Heart left ventricle (tissue), 16 donors: ENCODE results near the gene DPH1. TPM values are rescaled to one million over a fixed set of nuclear protein-coding genes. Genes with fewer than 3 reads are reported as not detected.

ENCODE experiments used
- ATAC-seq, 4 donors: fragments of 200-7000 bp; cut with Tn5 transposase; one replicate each; pipeline ENCODE4 v1.9.1; 2020 to 2022; ENCODE audit warnings: moderate library complexity in 4 of 4, mild to moderate bottlenecking in 3 of 4, moderate number of reproducible peaks in 1 of 4
- DNase-seq, 5 donors: peaks; one replicate each; pipeline ENCODE4 v3.0.0-alpha.2; 2020
- H3K27ac ChIP-seq, 12 donors: fragments of 200-600 bp; sonication (generic) in 4 of 12; one replicate each; pipeline versions ENCODE4 v1.5.0 to v1.8.0; 2016 to 2022; ENCODE audit warnings: mild to moderate bottlenecking in 2 of 12
- H3K27me3 ChIP-seq, 9 donors: fragments of 200-600 bp; sonication (generic) in 2 of 9; one replicate each; pipeline versions ENCODE4 v1.5.1 to v1.8.0; 2016 to 2022; ENCODE audit warnings: mild to moderate bottlenecking in 3 of 9
- H3K36me3 ChIP-seq, 9 donors: fragments of 200-600 bp; sonication (generic) in 2 of 9; one replicate each; pipeline versions ENCODE4 v1.5.0 to v1.8.0; 2018 to 2022; ENCODE audit warnings: mild to moderate bottlenecking in 2 of 9
- H3K4me1 ChIP-seq, 12 donors: fragments of 200-600 bp; sonication (generic) in 4 of 12; one replicate each; pipeline versions ENCODE4 v1.5.0 to v1.8.0; 2016 to 2022; ENCODE audit warnings: mild to moderate bottlenecking in 3 of 12
- H3K4me3 ChIP-seq, 12 donors: fragments of 200-600 bp; sonication (generic) in 4 of 12; one replicate each; pipeline versions ENCODE4 v1.5.0 to v1.8.0; 2017 to 2022; ENCODE audit warnings: mild to moderate bottlenecking in 9 of 12, moderate library complexity in 4 of 12
- H3K9me3 ChIP-seq, 12 donors: fragments of 200-600 bp; sonication (generic) in 4 of 12; one replicate each; pipeline versions ENCODE4 v1.5.0 to v1.8.0; 2016 to 2022; ENCODE audit warnings: mild to moderate bottlenecking in 1 of 12
- POLR2A ChIP-seq, 2 donors: fragments of 450-650 bp; IDR thresholded peaks; one replicate each; pipeline ENCODE4 v1.6.1; 2017; ENCODE audit warnings: antibody characterized with exemption in 2 of 2, mild to moderate bottlenecking in 2 of 2, moderate library complexity in 2 of 2
- WGBS, 4 donors: extraction: QIAGEN DNeasy Blood & Tissue Kit in 2 of 4; methylation state at CpG; one replicate each; pipeline versions ENCODE4 v1.1.5 to v1.1.7; 2013 to 2018; 5-methylcytosine and 5-hydroxymethylcytosine counted together
- intact Hi-C, 10 donors: fragments of 100-400 bp; cut with DNase I; formaldehyde crosslinking; loops; one replicate each; pipeline versions ENCODE4 v1.11.1 to v1.14.2; 2022
- polyA plus RNA-seq, 2 donors: library from polyadenylated mRNA; stranded (reverse); fragments of 200-250 nt; gene quantifications; one replicate each; pipeline ENCODE4 v1.2.3, GENCODE V29; 2013
- total RNA-seq, 9 donors: library from RNA; depleted of rRNA in 2 of 9; stranded (reverse); fragments of >200 nt in 2 of 9; fragmentation: NEBNext Ultra II Directional in 3 of 9; extraction: Animal tissue kit (Norgen Biotek cat#: 25700) in 3 of 9; gene quantifications; one replicate each; pipeline versions ENCODE4 v1.1.0 to v1.2.4, GENCODE V29; 2016 to 2023
- TF ChIP-seq, protein P1 (sequence below), 12 donors: fragments of 200-600 bp; sonication (generic) in 4 of 12; IDR thresholded peaks; one replicate each; pipeline versions ENCODE4 v1.5.0 to v1.8.0; 2018 to 2022; ENCODE audit warnings: antibody characterized with exemption in 12 of 12, mild to moderate bottlenecking in 5 of 12
- donor health status: ischemic (EF 13 %, LVEDD 7.1; RV severe dilation, severe dysfunction).
- donor health status: healthy with polysubstance abuse.
- donor health status: DM: no; HTN: yes; CAD: no.
- donor health status: DM: no; HTN: no; CAD: no.
- donor health status: ischemic (EF 25% LVEDD 6.9; RV normal size, moderate dysfunction).
- donor health status: ischemic (EF 25% LVEDD 5.7; RV mildly dilated, moderate dysfunction).
- donor health status: healthy.
- donor health status: DM: yes; HTN: yes; CAD: no.
- donor health status: ischemic (EF 35%, LVEDD 5.7; RV mildly dilated, moderate dysfunction).
- donor health status: nonischemic (EF 11% LVEDD 7.7; RV severe dilation, severe dysfunction).
- donor health status: DM: yes; HTN: yes; CAD: no.
- donor health status: PGD.
- donor health status: ischemic (EF 29% LVEDD 5.4; RV normal size, mild dysfunction).
- donor health status: nonischemic (EF 23%, LVEDD 6.1; RV moderate dilation, normal function).

The DPH1 gene
- total and polyA plus RNA-seq, 11 donors, result 14.0 to 38.1 (median 23.4) TPM

DNA sequence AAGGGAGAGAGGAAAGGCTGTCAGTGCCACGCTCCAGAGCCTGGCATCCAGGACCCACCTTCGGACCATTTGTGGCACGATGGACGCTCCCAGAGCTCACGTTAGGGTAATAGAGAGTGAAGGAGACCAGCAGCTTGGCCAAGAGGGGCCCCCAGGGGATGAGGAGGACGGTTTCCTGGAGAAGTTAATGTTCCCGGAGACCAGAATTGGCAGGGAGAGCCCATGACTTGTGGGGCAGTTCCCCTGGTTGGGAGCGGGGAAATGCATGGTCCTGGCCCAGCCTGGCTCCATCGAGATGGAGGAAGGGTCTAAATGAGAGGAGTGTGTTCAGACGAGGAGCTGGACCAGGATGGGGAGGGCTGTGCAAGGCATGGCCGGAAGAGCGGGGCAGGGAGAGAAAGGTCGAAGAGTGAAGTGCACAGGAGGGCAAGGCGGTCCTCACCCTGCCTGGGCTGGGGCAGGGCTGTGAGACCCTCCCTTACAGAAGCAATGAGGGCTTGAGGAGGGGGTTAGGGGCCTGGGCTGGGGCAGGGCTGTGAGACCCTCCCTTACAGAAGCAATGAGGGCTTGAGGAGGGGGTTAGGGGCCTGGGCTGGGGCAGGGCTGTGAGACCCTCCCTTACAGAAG is 22.1 kb downstream of the DPH1 start:
- Histone ChIP-seq H3K36me3 (peaks cover 0 to 5% (median 0%) of the 10 kb centered on the region in 9 donors), H3K9me3 (no peaks in the 10 kb centered on the region), H3K4me3 (peak overlapping the region in 1 of 12 donors; percentile 78), H3K27me3 (peaks cover 0 to 54% (median 0%) of the 10 kb centered on the region in 9 donors), H3K27ac (peak overlapping the region in 3 of 12 donors; percentile 1 to 47 (median 46)), H3K4me1 (peaks cover 4 to 65% (median 44%) of the 10 kb centered on the region in 12 donors)
- ATAC-seq (no peak), DNase-seq (no peak)
- intact Hi-C loops, result loop anchor here in 8 of 10 donors (2.0 to 10.0 kb wide), 5 partner anchors 123 to 300 kb away; no protein-coding TSS in a partner anchor
- TF ChIP-seq, protein P1, sequence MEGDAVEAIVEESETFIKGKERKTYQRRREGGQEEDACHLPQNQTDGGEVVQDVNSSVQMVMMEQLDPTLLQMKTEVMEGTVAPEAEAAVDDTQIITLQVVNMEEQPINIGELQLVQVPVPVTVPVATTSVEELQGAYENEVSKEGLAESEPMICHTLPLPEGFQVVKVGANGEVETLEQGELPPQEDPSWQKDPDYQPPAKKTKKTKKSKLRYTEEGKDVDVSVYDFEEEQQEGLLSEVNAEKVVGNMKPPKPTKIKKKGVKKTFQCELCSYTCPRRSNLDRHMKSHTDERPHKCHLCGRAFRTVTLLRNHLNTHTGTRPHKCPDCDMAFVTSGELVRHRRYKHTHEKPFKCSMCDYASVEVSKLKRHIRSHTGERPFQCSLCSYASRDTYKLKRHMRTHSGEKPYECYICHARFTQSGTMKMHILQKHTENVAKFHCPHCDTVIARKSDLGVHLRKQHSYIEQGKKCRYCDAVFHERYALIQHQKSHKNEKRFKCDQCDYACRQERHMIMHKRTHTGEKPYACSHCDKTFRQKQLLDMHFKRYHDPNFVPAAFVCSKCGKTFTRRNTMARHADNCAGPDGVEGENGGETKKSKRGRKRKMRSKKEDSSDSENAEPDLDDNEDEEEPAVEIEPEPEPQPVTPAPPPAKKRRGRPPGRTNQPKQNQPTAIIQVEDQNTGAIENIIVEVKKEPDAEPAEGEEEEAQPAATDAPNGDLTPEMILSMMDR (IDR thresholded peaks at IDR 0.05), result no peak
- TF ChIP-seq POLR2A (IDR thresholded peaks at IDR 0.05), result no peak
- 51 to 60% (median 55%) methylated on average over 14 of the region's 14 CpGs for WGBS, 4 donors

DNA sequence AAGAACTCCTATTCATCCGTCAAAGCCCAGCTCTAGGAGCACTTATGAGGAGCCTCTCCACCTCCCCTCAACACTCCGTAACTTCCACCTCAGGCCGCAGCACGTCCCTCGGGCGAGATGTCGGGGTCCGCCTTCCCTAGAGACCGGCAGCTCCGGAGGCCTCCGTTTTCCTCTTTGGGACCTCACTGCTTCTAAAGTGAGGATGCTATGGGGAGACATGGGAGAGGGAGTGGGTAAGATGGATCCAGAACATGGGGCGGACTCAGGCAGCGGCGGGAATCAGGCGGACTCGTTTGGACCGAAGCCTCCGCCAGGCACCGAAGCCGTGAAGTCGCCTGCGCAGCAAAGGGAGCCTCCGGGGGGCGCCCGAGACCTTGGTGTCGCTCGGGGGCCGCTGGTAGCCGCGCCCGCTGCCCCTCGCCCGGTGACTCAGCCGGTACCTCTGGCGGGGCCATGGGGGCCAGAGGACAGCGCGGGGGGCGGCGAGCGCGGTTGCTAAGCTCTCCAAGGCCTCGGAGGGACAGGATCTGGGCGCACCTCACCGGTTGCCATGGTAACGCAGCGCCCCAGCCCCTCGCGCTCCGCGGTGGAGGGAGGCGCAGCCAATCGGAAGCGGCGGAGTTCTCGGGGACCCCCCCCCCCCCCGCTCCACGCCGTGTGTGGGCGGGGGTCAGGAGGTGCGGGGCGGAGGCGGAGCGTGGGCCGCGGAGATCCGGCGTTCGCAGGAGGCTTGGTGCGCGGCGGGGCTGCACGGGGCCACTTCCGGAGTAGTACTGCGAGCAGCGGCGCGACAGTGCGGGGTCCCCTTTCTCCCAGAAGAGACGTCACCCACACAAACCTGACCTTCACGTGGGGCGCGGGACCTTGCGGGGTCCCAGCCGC is 23.7 kb downstream of the DPH1 start:
- peak in 2 of 4 donors; percentile 12 to 19 for ATAC-seq
- intact Hi-C loops, result loop anchor here (1.0 to 10.0 kb wide), 8 partner anchors 121 to 299 kb away; no protein-coding TSS in a partner anchor
- H3K36me3 ChIP-seq, result peaks cover 0 to 20% (median 3%) of the 10 kb centered on the region in 9 donors
- peaks cover 4 to 79% (median 50%) of the 10 kb centered on the region in 12 donors for H3K4me1 ChIP-seq
- DNase-seq, result peak in 4 of 5 donors; percentile 75 to 88 (median 85)
- H3K27me3 ChIP-seq, result peaks cover 0 to 62% (median 7%) of the 10 kb centered on the region in 9 donors
- WGBS, 4 donors, result 5 to 11% (median 7%) methylated on average over 40 to 84 of the region's 84 CpGs
- peak overlapping the region in 11 of 12 donors; percentile 27 to 98 (median 91) for H3K27ac ChIP-seq
- H3K4me3 ChIP-seq, result peak overlapping the region; percentile 16 to 87 (median 70)
- no peaks in the 10 kb centered on the region for H3K9me3 ChIP-seq
- no peak for TF ChIP-seq POLR2A (IDR thresholded peaks at IDR 0.05)
- TF ChIP-seq, protein P1 (IDR thresholded peaks at IDR 0.05), result peak; percentile 49 to 77 (median 64)

DNA sequence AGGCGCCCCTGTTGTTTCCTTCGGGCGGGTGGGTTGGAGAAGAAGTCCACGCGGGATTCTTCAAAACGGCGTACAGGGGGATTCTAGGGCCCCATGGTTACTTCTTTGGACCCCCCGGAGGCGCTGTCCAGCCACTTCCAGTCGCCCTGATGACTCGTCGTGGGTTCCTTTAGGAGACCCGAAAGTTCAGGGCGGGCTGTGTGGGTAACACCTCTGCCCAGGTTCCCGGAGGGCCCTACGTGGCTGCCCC is 24.2 kb downstream of the DPH1 start:
- TF ChIP-seq, protein P1 (IDR thresholded peaks at IDR 0.05), result no peak
- no peak for TF ChIP-seq POLR2A (IDR thresholded peaks at IDR 0.05)
- Histone ChIP-seq H3K9me3 (no peaks in the 10 kb centered on the region), H3K4me3 (peak overlapping the region; percentile 16 to 87 (median 70)), H3K27me3 (peaks cover 0 to 64% (median 7%) of the 10 kb centered on the region in 9 donors), H3K4me1 (peaks cover 4 to 79% (median 50%) of the 10 kb centered on the region in 12 donors), H3K36me3 (peaks cover 0 to 25% (median 7%) of the 10 kb centered on the region in 9 donors), H3K27ac (peak overlapping the region in 11 of 12 donors; percentile 27 to 98 (median 91))
- no peak for ATAC-seq
- intact Hi-C loops, result loop anchor here in 9 of 10 donors (1.0 to 10.0 kb wide), 8 partner anchors 121 to 298 kb away; no protein-coding TSS in a partner anchor
- DNase-seq, result no peak
- WGBS, 4 donors, result 4 to 11% (median 5%) methylated on average over 12 to 16 of the region's 16 CpGs
